Right kidney (tissue), 1 donor: ENCODE results near the gene TTC7B.
A peak's percentile ranks its signal among the peaks of the same experiment; 100 is the strongest.

ENCODE experiments used
- DNase-seq: peaks from one replicate; pipeline ENCODE4 v3.0.0-alpha.2; 2016

The TTC7B gene

GRCh38 chr14:90558041-90558982 is 257.9 kb downstream of the TTC7B start:
- DNase-seq = no peak

- no peak for DNase-seq
These were observed 258.7 kb downstream of the TTC7B start for GRCh38 chr14:90557516-90557915.

GRCh38 chr14:90556666-90557450 is 259.4 kb downstream of the TTC7B start:
- no peak for DNase-seq

- peak; percentile 81 for DNase-seq
These were observed 260.2 kb downstream of the TTC7B start for GRCh38 chr14:90556012-90556477.

GRCh38 chr14:90555126-90556011 is 260.9 kb downstream of the TTC7B start:
- DNase-seq = no peak

- DNase-seq = no peak
These were observed 261.9 kb downstream of the TTC7B start for GRCh38 chr14:90554341-90554740.

GRCh38 chr14:90553921-90554336 is 262.3 kb downstream of the TTC7B start:
- no peak for DNase-seq

GRCh38 chr14:90553298-90553920 is 262.8 kb downstream of the TTC7B start:
- DNase-seq = no peak

GRCh38 chr14:90552465-90553297 is 263.5 kb downstream of the TTC7B start:
- DNase-seq = no peak

GRCh38 chr14:90551733-90552464 is 264.3 kb downstream of the TTC7B start:
- DNase-seq = no peak

GRCh38 chr14:90551070-90551704 is 265.0 kb downstream of the TTC7B start:
- no peak for DNase-seq

- DNase-seq = no peak
These were observed 266.2 kb downstream of the TTC7B start for GRCh38 chr14:90549794-90550641.

- DNase-seq = no peak
These were observed 267.8 kb downstream of the TTC7B start for GRCh38 chr14:90548455-90548854.

GRCh38 chr14:90547968-90548367 is 268.3 kb downstream of the TTC7B start:
- no peak for DNase-seq

- no peak for DNase-seq
These were observed 269.0 kb downstream of the TTC7B start for GRCh38 chr14:90547250-90547649.

- DNase-seq = no peak
These were observed 269.5 kb downstream of the TTC7B start for GRCh38 chr14:90546767-90547166.

- DNase-seq = peak; percentile 50
These were observed 270.1 kb downstream of the TTC7B start for GRCh38 chr14:90545966-90546751.

GRCh38 chr14:90545382-90545781 is 270.8 kb downstream of the TTC7B start:
- DNase-seq = no peak
